Measurements from ENCODE around the gene APOL5. TPM values are rescaled to one million over a fixed set of nuclear protein-coding genes. Genes with fewer than 3 reads are reported as not detected.
"Not testable (repeated sequence)": the region's sequence is repeated elsewhere in the genome, so short reads cannot be mapped to it uniquely, and the experiment has no call there.

The APOL5 gene
- total RNA-seq, 1 experiment from 2014 or later = not detected

- no peaks in the 10 kb centered on the region for H3K79me2 ChIP-seq (ENCODE audit: low read depth)
- no peaks in the 10 kb centered on the region for H3K36me3 ChIP-seq (ENCODE audit: low read depth)
- no peaks in the 10 kb centered on the region for H3K4me1 ChIP-seq (replicated peaks; ENCODE audit: insufficient read depth)
- H3F3A ChIP-seq (ENCODE audit: insufficient read depth, low read depth) = no peaks in the 10 kb centered on the region
- no peaks in the 10 kb centered on the region for H3K9me3 ChIP-seq (ENCODE audit: insufficient read depth, low read depth)
- TF ChIP-seq EZH2 (IDR thresholded peaks at IDR 0.05; ENCODE audit: low read depth) (no peak), CTCF (conservative IDR thresholded peaks at IDR 0.05) (no peak)
- POLR2A ChIA-PET (ENCODE audit: unreplicated experiment) = no interaction called here
- no TSS peak for BruUV-seq (replicated peaks)
- intact Hi-C loops (cut with micrococcal nuclease; ENCODE audit: unreplicated experiment) = no loop called here
- H3K9me2 ChIP-seq (ENCODE audit: insufficient read depth) = no peaks in the 10 kb centered on the region
- no peaks in the 10 kb centered on the region for H4K20me1 ChIP-seq (ENCODE audit: insufficient read depth)
- no peak overlapping the region for H3K4me2 ChIP-seq
- no peak overlapping the region for H3K4me3 ChIP-seq
- H3K27ac ChIP-seq = no peak overlapping the region
- DNase-seq = no peak
- H2AFZ ChIP-seq = no peak overlapping the region
- H3K27me3 ChIP-seq (ENCODE audit: insufficient read depth, low read depth) = no peaks in the 10 kb centered on the region
- CTCF ChIA-PET = no interaction called here
Observed at GRCh38 chr22:35695202-35695601, 22.5 kb upstream of the APOL5 start.

GRCh38 chr22:35697142-35697541 lies 20.5 kb upstream of the APOL5 start:
- ChIA-PET POLR2A (ENCODE audit: unreplicated experiment) (no interaction called here), CTCF (no interaction called here)
- intact Hi-C loops (cut with micrococcal nuclease; ENCODE audit: unreplicated experiment) = no loop called here

GRCh38 chr22:35699852-35700251 lies 17.8 kb upstream of the APOL5 start:
- H3K79me2 ChIP-seq (ENCODE audit: low read depth); H3F3A ChIP-seq (ENCODE audit: insufficient read depth, low read depth); H3K4me3 ChIP-seq; POLR2A ChIA-PET (ENCODE audit: unreplicated experiment); intact Hi-C loops (cut with micrococcal nuclease; ENCODE audit: unreplicated experiment); H2AFZ ChIP-seq; H3K9me2 ChIP-seq (ENCODE audit: insufficient read depth); BruUV-seq (replicated peaks); H4K20me1 ChIP-seq (ENCODE audit: insufficient read depth); H3K27ac ChIP-seq; H3K4me1 ChIP-seq (replicated peaks; ENCODE audit: insufficient read depth); H3K9me3 ChIP-seq (ENCODE audit: insufficient read depth, low read depth); H3K4me2 ChIP-seq; H3K36me3 ChIP-seq (ENCODE audit: low read depth); DNase-seq; H3K27me3 ChIP-seq (ENCODE audit: insufficient read depth, low read depth): not testable (repeated sequence)
- CTCF ChIA-PET = interaction anchor here (0.6 kb wide), 1 partner anchor 128 kb away, joined by 4 read pairs; no protein-coding TSS in a partner anchor

More at GRCh38 chr22:35697142-35697541, 20.5 kb upstream of the APOL5 start:
- no peaks in the 10 kb centered on the region for H3K27me3 ChIP-seq (ENCODE audit: insufficient read depth, low read depth)
- no peaks in the 10 kb centered on the region for H3F3A ChIP-seq (ENCODE audit: insufficient read depth, low read depth)
- no peak overlapping the region for H3K4me3 ChIP-seq
- no peaks in the 10 kb centered on the region for H3K79me2 ChIP-seq (ENCODE audit: low read depth)
- no peaks in the 10 kb centered on the region for H3K9me2 ChIP-seq (ENCODE audit: insufficient read depth)
- H3K27ac ChIP-seq = no peak overlapping the region
- H3K36me3 ChIP-seq (ENCODE audit: low read depth) = no peaks in the 10 kb centered on the region
- no peaks in the 10 kb centered on the region for H3K9me3 ChIP-seq (ENCODE audit: insufficient read depth, low read depth)
- BruUV-seq (replicated peaks) = no TSS peak
- DNase-seq = no peak
- H2AFZ ChIP-seq = no peak overlapping the region
- no peak for TF ChIP-seq EZH2 (IDR thresholded peaks at IDR 0.05; ENCODE audit: low read depth)
- no peak for TF ChIP-seq CTCF (conservative IDR thresholded peaks at IDR 0.05)
- no peaks in the 10 kb centered on the region for H3K4me1 ChIP-seq (replicated peaks; ENCODE audit: insufficient read depth)
- no peaks in the 10 kb centered on the region for H4K20me1 ChIP-seq (ENCODE audit: insufficient read depth)
- H3K4me2 ChIP-seq = no peak overlapping the region

- no peak for TF ChIP-seq CTCF (conservative IDR thresholded peaks at IDR 0.05)
- no peak for TF ChIP-seq EZH2 (IDR thresholded peaks at IDR 0.05; ENCODE audit: low read depth)
- POLR2A ChIA-PET (ENCODE audit: unreplicated experiment) = no interaction called here
Observed at GRCh38 chr22:35703861-35704584, 13.6 kb upstream of the APOL5 start.

More at GRCh38 chr22:35703861-35704584, 13.6 kb upstream of the APOL5 start:
- H3K4me1 ChIP-seq (replicated peaks; ENCODE audit: insufficient read depth) = peaks cover 15% of the 10 kb centered on the region
- BruUV-seq (replicated peaks) = no TSS peak
- H3F3A ChIP-seq (ENCODE audit: insufficient read depth, low read depth) = peaks cover 12% of the 10 kb centered on the region; the same call in 1 of the 2 replicates
- H3K27ac ChIP-seq = no peak overlapping the region
- H4K20me1 ChIP-seq (ENCODE audit: insufficient read depth) = no peaks in the 10 kb centered on the region
- CTCF ChIA-PET = no interaction called here
- no peaks in the 10 kb centered on the region for H3K9me3 ChIP-seq (ENCODE audit: insufficient read depth, low read depth)
- intact Hi-C loops (cut with micrococcal nuclease; ENCODE audit: unreplicated experiment) = no loop called here
- no peak overlapping the region for H3K4me2 ChIP-seq
- no peaks in the 10 kb centered on the region for H3K36me3 ChIP-seq (ENCODE audit: low read depth)
- no peak for DNase-seq
- no peaks in the 10 kb centered on the region for H3K27me3 ChIP-seq (ENCODE audit: insufficient read depth, low read depth)
- no peak overlapping the region for H3K4me3 ChIP-seq
- H2AFZ ChIP-seq = no peak overlapping the region
- H3K9me2 ChIP-seq (ENCODE audit: insufficient read depth) = no peaks in the 10 kb centered on the region
- H3K79me2 ChIP-seq (ENCODE audit: low read depth) = no peaks in the 10 kb centered on the region
